Measurements from ENCODE around the gene LETM1. TPM values are rescaled to one million over a fixed set of nuclear protein-coding genes. Genes with fewer than 3 reads are reported as not detected.

LETM1 gene
- total RNA-seq, 2 donors from 2014 or later = 32.1 to 63.1 TPM

DNA sequence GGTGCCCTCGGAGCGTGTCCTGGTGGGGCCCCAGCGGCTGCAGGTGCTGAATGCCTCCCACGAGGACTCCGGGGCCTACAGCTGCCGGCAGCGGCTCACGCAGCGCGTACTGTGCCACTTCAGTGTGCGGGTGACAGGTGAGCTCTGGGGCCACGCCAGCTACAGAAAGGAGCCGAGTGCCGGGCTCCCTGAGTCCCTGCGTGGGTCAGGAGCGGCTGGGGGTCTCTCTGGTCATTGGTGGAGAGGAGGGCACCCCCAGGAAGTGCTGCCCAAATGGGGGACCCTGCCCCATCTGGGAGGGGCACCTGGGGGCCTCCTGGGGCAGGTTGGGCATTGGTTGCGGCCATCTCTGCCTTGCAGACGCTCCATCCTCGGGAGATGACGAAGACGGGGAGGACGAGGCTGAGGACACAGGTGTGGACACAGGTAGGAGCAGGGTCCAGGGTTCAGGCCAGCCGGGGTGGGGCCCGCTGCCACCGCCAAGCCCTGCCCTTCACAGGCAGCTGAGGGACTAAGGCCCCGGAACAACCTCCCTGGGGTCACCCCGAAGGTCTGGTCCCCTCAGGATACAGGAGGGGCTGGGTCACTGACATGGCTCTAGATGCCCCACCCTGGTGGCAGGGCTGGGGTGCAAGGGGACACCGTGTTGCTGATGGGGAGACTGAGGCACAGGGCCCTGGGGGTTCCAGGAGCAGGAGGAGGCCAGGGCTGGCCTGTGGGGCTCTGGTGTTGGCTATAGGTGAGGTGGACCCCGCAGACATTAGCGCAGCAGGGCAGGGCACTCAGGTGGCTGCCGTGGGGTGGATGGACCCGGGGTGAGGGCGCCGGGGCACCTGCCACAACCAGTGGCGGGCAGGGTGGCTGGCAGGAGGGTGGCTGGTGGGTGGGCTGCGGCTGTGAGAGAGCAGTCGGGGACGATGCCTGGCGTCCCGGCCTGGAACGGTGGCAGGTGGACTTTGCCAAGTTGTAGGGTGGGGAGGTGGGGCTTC lies 56.3 kb downstream of the LETM1 start:
- Histone ChIP-seq H3K9me3 (no peaks in the 10 kb centered on the region), H3K4me3 (no peak overlapping the region), H3K36me3 (no peaks in the 10 kb centered on the region), H3K27ac (no peak overlapping the region), H3K4me1 (replicated peaks) (peaks cover 4% of the 10 kb centered on the region), H3K27me3 (replicated peaks; ENCODE audit: insufficient read depth) (no peaks in the 10 kb centered on the region)
- TF ChIP-seq POLR2AphosphoS5 (IDR thresholded peaks at IDR 0.05) (no peak), POLR2A (IDR thresholded peaks at IDR 0.05) (no peak)
- TF ChIP-seq, protein P1, sequence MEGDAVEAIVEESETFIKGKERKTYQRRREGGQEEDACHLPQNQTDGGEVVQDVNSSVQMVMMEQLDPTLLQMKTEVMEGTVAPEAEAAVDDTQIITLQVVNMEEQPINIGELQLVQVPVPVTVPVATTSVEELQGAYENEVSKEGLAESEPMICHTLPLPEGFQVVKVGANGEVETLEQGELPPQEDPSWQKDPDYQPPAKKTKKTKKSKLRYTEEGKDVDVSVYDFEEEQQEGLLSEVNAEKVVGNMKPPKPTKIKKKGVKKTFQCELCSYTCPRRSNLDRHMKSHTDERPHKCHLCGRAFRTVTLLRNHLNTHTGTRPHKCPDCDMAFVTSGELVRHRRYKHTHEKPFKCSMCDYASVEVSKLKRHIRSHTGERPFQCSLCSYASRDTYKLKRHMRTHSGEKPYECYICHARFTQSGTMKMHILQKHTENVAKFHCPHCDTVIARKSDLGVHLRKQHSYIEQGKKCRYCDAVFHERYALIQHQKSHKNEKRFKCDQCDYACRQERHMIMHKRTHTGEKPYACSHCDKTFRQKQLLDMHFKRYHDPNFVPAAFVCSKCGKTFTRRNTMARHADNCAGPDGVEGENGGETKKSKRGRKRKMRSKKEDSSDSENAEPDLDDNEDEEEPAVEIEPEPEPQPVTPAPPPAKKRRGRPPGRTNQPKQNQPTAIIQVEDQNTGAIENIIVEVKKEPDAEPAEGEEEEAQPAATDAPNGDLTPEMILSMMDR (IDR thresholded peaks at IDR 0.05) = no peak
- 91% methylated on average over 41 of the region's 41 CpGs for WGBS
- DNase-seq (ENCODE audit: low spot score) = no peak
- intact Hi-C loops (cut with DNase I) = no loop called here

DNA sequence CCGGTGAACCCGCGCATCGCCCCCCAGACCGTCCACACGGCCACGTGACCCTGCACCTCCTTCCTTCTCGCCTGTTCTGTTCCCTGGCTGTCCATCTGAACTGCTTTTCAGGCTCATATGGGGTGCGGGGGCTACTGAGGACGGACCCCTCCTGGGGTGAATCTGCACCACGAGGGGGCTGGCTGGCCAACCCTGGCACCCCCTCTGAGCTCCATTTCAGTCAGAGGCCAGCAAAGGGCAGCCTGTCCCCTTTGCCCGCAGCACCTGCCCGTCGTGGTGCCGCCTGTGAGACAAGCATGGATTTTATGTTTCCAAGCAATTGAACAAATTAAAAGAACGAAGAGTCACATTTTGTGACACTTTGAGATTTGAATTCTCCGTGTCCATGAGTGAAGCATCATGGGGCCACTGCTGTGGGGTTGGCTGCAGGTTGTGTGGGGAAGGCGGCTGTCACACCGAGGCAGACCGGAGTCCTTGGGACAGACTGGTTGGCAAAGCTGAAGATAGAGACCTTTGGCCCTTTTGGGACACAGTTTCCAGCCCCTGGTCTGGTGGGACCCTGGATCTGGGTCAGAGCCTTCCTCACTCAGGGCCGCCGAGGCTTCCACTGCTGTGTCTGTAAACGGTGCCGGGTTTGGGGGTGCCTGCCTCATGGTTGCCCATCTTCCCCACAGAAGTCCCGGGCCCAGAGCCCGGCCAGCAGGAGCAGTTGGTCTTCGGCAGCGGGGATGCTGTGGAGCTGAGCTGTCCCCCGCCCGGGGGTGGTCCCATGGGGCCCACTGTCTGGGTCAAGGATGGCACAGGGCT lies 57.2 kb downstream of the LETM1 start:
- no peak for DNase-seq (ENCODE audit: low spot score)

DNA sequence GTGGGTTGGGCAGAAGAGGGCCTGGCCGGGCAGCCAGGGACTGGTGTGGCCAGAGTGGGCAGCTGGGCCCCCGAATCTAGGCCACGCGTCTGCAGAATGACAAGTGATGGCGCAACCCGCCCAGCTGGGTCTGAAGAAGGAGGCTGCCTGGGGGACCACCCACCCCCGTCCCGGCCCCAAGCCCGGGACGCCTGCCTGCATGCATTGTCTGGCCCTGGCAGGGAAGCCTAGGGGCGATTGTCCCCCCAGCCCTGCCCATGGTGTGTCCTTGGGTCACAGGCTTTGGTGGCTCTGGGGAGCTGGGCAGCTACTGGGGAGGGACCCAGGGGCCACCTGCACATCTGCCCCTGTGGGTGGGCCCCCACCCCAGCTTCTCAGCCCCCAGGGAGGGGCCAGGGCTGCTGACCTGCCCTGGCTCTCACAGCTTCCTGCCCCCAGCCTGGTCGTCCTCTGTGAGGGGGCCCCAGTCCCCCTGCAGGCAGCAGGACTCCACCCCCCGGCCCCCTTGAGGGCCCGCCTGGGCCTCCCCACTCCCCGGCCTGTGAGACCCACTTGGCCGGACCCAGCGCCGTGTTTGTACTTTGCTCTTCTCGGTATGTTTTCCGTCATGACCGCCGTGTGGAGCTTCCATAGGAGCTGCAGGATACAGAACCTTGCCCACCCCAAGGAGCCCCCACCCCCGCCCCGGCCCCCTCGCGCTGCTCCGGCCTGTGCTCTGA lies 57.9 kb downstream of the LETM1 start:
- H3K27me3 ChIP-seq (replicated peaks; ENCODE audit: insufficient read depth) = no peaks in the 10 kb centered on the region
- no peak for TF ChIP-seq POLR2A (IDR thresholded peaks at IDR 0.05)
- TF ChIP-seq, protein P1 (IDR thresholded peaks at IDR 0.05) = no peak
- no peak for TF ChIP-seq POLR2AphosphoS5 (IDR thresholded peaks at IDR 0.05)
- 86% methylated on average over 26 of the region's 27 CpGs for WGBS
- no peaks in the 10 kb centered on the region for H3K36me3 ChIP-seq
- no peak overlapping the region for H3K27ac ChIP-seq
- no peak for DNase-seq (ENCODE audit: low spot score)
- peaks cover 10% of the 10 kb centered on the region for H3K4me1 ChIP-seq (replicated peaks)
- H3K9me3 ChIP-seq = no peaks in the 10 kb centered on the region
- H3K4me3 ChIP-seq = no peak overlapping the region
- intact Hi-C loops (cut with DNase I) = no loop called here

More for the DNA sequence above, 57.2 kb downstream of the LETM1 start:
- 91% methylated on average over 30 of the region's 30 CpGs for WGBS
- intact Hi-C loops (cut with DNase I) = no loop called here
- no peaks in the 10 kb centered on the region for H3K27me3 ChIP-seq (replicated peaks; ENCODE audit: insufficient read depth)
- TF ChIP-seq POLR2A (IDR thresholded peaks at IDR 0.05) (no peak), POLR2AphosphoS5 (IDR thresholded peaks at IDR 0.05) (no peak)
- TF ChIP-seq, protein P1 (IDR thresholded peaks at IDR 0.05) = no peak
- no peaks in the 10 kb centered on the region for H3K36me3 ChIP-seq
- H3K4me3 ChIP-seq = no peak overlapping the region
- no peak overlapping the region for H3K27ac ChIP-seq
- no peaks in the 10 kb centered on the region for H3K9me3 ChIP-seq
- H3K4me1 ChIP-seq (replicated peaks) = peaks cover 10% of the 10 kb centered on the region

DNA sequence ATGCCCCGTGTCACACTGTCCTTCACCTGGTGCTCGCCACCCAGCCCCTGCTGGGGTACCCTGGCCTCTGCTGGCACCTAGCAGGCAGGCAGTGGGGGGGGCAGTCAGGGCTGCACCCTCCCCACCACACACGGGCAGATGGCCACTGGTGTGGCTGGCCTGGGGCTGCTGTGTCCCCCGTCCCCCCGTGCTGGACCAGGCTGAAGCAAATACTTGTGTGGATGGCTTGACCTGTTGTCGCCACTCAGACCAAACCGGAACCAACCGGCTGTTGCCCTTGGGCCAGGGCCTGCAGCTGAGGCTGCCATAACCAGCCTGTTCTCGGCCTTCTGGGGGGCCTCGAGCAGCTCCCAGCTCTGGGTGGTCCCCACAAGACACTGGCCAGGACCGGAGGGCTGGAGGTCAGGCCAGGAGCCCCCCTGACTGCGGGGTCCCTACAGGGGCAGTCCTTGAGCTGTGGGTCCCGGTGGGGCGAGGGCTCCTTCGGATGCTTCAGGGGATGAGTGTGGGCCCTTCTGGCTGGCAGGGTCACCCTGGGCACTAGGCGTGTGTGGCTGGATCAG lies 58.6 kb downstream of the LETM1 start:
- intact Hi-C loops (cut with DNase I) = no loop called here
- Histone ChIP-seq H3K9me3 (no peaks in the 10 kb centered on the region), H3K4me3 (no peak overlapping the region), H3K27me3 (replicated peaks; ENCODE audit: insufficient read depth) (no peaks in the 10 kb centered on the region), H3K36me3 (no peaks in the 10 kb centered on the region), H3K27ac (no peak overlapping the region), H3K4me1 (replicated peaks) (peaks cover 10% of the 10 kb centered on the region)
- TF ChIP-seq POLR2A (IDR thresholded peaks at IDR 0.05) (no peak), POLR2AphosphoS5 (IDR thresholded peaks at IDR 0.05) (no peak)
- TF ChIP-seq, protein P1 (IDR thresholded peaks at IDR 0.05) = no peak
- DNase-seq (ENCODE audit: low spot score) = no peak
- 90% methylated on average over 13 of the region's 16 CpGs for WGBS

All from prostate gland (tissue), 2 donors.